Tibial nerve (tissue), 4 donors: ENCODE results near the gene GPR148. TPM values are rescaled to one million over a fixed set of nuclear protein-coding genes. Genes with fewer than 3 reads are reported as not detected.

Experiments used
- DNase-seq, 2 donors: peaks; one replicate each; pipeline ENCODE4 v3.0.0-alpha.2; 2019; ENCODE audit warnings: low spot score in 2 of 2
- H3K27ac ChIP-seq, 4 donors: fragments of 200-600 bp; sonication (generic) in 3 of 4; one replicate each; pipeline ENCODE4 v1.5.1; 2017 to 2019; ENCODE audit warnings: mild to moderate bottlenecking in 1 of 4
- H3K27me3 ChIP-seq, 2 donors: fragments of 200-600 bp; sonication (generic) in 1 of 2; one replicate each; pipeline versions ENCODE4 v1.5.1 to v1.6.0; 2017 to 2019
- H3K36me3 ChIP-seq, 3 donors: fragments of 200-600 bp; sonication (generic); one replicate each; pipeline ENCODE4 v1.5.1; 2018 to 2019
- H3K4me1 ChIP-seq, 4 donors: fragments of 200-600 bp; sonication (generic) in 3 of 4; one replicate each; pipeline ENCODE4 v1.5.1; 2017 to 2019
- H3K4me3 ChIP-seq, 4 donors: fragments of 200-600 bp; sonication (generic) in 3 of 4; one replicate each; pipeline ENCODE4 v1.5.1; 2017 to 2019; ENCODE audit warnings: mild to moderate bottlenecking in 1 of 4, moderate library complexity in 1 of 4
- H3K9me3 ChIP-seq, 4 donors: fragments of 200-600 bp; sonication (generic) in 3 of 4; one replicate each; pipeline ENCODE4 v1.5.1; 2017 to 2019
- EP300 ChIP-seq, 2 donors: sonication (generic); formaldehyde crosslinking; IDR thresholded peaks; one replicate each; pipeline ENCODE4 v1.6.1; 2017; ENCODE audit warnings: antibody characterized with exemption in 2 of 2, mild to moderate bottlenecking in 1 of 2
- POLR2A ChIP-seq, 2 donors: fragments of 450-650 bp; IDR thresholded peaks; one replicate each; pipeline ENCODE4 v1.6.1; 2017; ENCODE audit warnings: antibody characterized with exemption in 2 of 2, mild to moderate bottlenecking in 2 of 2, moderate library complexity in 2 of 2
- WGBS, 2 donors: methylation state at CpG; one replicate each; pipeline ENCODE4 v1.1.5; 2018; 5-methylcytosine and 5-hydroxymethylcytosine counted together
- total RNA-seq, 4 donors: library from RNA; depleted of rRNA; stranded (reverse); fragments of >200 nt; gene quantifications; one replicate each; pipeline ENCODE4 v1.1.0, GENCODE V29; 2016
- TF ChIP-seq, protein P1 (sequence below), 5 experiments: fragments of 200-600 bp in 3 of 5; fragments of 450-650 bp in 2 of 5; sonication (generic) in 3 of 5; IDR thresholded peaks; one replicate each; pipeline ENCODE4 v1.5.1; 2016 to 2019; ENCODE audit warnings: antibody characterized with exemption in 5 of 5, mild to moderate bottlenecking in 3 of 5, moderate library complexity in 2 of 5

Gene GPR148
- total RNA-seq, 4 donors from 2014 or later = not detected

DNA sequence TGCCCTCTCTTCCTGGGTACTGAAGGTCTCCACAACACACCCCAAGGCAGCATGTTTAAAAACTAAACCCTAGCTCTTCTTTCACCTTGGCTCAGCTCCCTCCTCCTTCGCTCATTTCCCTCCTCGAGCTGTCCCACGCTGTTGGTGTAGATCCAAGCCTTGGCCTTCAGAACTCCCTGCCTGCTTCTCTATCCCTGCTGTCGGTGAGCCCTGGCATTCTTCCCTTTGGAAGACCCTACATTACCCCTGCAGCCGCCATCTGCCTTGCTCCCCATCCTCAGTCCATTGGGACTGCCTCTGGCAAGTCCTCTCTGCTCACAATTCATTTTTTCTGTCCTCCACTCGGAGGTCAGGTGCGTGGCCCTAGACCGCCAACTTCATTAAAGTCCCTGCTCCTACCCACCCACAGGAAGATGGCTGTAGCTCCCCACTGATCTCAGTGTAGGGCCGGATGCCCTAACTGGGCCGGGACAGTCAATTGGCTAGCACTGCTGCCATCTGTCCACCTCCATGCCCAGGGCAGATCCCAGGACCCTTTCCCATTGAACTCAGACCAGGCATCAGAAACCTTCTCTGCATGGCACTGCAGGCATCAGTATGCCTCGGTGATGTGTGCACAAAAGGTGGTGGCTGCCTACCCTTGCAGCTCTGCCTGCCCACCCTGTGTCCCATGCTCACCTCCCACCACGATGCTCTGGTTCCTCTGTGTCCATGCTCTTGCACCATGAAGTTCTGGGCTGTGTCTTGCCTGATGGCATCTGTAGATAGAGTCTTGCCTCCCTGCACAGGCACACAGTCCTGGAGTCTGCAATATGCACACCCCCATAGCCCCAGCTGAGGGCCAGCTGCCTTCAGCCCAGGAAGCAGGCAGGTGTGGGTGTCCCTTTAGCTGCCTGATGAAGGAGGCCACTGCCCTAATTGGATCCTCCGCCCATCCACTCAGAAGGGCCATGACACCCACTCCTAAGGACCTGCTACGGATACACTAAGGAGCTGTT, 32.2 kb downstream of the GPR148 start:
- no peak for DNase-seq
- TF ChIP-seq POLR2A (IDR thresholded peaks at IDR 0.05) (no peak), EP300 (IDR thresholded peaks at IDR 0.05) (no peak)
- no peaks in the 10 kb centered on the region for H3K36me3 ChIP-seq
- H3K27me3 ChIP-seq = peaks cover 0 to 33% of the 10 kb centered on the region in 2 donors
- 77 to 81% methylated on average over 14 of the region's 14 CpGs for WGBS, 2 donors
- peaks cover 0 to 6% (median 0%) of the 10 kb centered on the region in 4 donors for H3K4me1 ChIP-seq
- H3K9me3 ChIP-seq = no peaks in the 10 kb centered on the region
- H3K4me3 ChIP-seq = no peak overlapping the region
- no peak overlapping the region for H3K27ac ChIP-seq

DNA sequence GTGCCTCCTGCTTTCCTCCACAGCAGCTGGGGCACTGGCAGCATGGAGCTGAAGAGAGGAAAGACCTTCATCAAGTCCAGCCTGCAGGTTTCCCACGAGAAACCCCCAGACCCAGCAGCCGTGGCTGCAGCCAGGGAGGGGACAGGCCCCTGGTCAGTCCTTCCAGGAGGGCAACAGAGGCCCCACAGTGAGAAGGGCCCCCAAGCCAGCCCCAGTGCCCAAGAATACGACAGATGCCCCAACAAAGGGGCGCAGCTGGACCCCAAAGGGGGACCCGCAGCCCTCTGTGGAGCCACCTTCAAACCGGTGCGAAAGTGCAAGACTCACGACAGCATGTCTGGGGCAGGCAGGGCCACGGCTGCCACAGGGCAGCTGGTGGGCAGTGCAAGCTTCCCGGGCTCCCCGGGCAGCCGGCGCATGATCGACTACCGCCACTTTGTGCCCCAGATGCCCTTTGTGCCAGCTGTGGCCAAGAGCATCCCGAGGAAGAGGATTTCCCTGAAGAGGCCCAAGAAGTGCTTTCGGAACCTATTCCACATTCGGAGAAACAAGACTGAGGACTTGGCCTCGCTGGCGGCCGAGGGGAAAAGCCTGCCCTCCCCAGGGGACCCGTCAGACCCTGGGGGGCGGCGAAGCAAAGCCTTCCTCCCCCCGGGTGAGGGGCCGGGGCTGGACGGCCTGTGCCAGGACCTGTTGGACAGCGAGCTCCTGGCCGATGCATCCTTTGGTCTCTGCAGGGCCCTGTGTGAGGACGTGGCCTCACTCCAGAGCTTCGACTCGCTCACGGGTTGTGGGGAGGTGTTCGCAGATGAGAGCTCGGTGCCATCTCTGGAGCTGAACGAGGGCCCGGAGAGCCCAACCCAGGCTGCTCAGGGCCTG, 33.4 kb downstream of the GPR148 start:
- no peak for DNase-seq
- Histone ChIP-seq H3K9me3 (no peaks in the 10 kb centered on the region), H3K4me1 (no peaks in the 10 kb centered on the region), H3K4me3 (no peak overlapping the region), H3K36me3 (no peaks in the 10 kb centered on the region), H3K27me3 (peaks cover 0 to 21% of the 10 kb centered on the region in 2 donors), H3K27ac (no peak overlapping the region)
- WGBS, 2 donors = 75 to 80% methylated on average over 17 to 35 of the region's 37 CpGs
- TF ChIP-seq EP300 (IDR thresholded peaks at IDR 0.05) (no peak), POLR2A (IDR thresholded peaks at IDR 0.05) (no peak)
- TF ChIP-seq, protein P1, sequence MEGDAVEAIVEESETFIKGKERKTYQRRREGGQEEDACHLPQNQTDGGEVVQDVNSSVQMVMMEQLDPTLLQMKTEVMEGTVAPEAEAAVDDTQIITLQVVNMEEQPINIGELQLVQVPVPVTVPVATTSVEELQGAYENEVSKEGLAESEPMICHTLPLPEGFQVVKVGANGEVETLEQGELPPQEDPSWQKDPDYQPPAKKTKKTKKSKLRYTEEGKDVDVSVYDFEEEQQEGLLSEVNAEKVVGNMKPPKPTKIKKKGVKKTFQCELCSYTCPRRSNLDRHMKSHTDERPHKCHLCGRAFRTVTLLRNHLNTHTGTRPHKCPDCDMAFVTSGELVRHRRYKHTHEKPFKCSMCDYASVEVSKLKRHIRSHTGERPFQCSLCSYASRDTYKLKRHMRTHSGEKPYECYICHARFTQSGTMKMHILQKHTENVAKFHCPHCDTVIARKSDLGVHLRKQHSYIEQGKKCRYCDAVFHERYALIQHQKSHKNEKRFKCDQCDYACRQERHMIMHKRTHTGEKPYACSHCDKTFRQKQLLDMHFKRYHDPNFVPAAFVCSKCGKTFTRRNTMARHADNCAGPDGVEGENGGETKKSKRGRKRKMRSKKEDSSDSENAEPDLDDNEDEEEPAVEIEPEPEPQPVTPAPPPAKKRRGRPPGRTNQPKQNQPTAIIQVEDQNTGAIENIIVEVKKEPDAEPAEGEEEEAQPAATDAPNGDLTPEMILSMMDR (IDR thresholded peaks at IDR 0.05) = no peak

DNA sequence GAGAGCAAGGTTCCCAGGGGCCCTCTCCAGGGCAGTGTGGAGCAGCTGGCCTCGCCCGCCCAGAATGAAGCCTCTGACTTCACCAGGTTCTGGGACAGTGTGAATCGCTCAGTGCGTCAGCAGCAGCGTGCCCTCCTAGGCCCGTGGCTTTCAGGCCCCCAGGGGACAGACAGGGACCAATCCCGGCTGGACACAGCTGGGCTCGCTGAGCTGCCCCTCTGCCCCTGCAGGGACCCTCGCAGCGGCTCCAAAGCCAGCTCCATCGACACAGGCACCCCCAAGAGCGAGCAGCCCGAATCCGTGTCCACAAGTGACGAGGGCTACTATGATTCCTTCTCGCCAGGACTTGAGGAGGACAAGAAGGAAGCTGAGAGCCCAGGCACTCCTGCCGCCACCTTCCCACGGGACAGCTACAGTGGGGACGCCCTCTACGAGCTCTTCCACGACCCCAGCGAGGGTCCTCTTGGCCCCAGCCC, 34.1 kb downstream of the GPR148 start:
- H3K27ac ChIP-seq = no peak overlapping the region
- H3K27me3 ChIP-seq = peaks cover 0 to 15% of the 10 kb centered on the region in 2 donors
- H3K36me3 ChIP-seq = no peaks in the 10 kb centered on the region
- H3K4me1 ChIP-seq = no peaks in the 10 kb centered on the region
- WGBS, 2 donors = 82 to 85% methylated on average over 20 to 22 of the region's 22 CpGs
- DNase-seq = no peak
- H3K9me3 ChIP-seq = no peaks in the 10 kb centered on the region
- no peak overlapping the region for H3K4me3 ChIP-seq
- TF ChIP-seq EP300 (IDR thresholded peaks at IDR 0.05) = no peak
- TF ChIP-seq, protein P1 (IDR thresholded peaks at IDR 0.05) = no peak
- TF ChIP-seq POLR2A (IDR thresholded peaks at IDR 0.05) = no peak

DNA sequence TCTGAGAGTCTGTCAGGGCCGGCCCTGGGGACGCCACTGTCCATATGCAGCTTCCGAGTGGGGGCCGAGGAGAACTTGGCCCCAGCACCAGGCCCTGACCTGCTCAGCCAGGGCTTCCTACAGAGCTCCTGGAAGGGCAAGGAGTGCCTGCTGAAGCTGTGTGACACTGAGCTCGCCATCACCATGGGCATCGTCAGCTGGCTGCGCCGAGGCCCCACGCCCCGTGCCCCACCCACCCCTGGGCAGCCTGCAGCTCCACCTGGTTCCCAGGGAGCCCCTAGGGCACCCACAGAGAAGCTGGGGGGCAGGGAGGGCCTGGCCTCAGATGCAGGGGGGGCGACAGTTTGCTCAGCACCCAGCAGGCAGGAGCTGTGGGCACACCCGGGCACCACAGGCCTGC, 34.5 kb downstream of the GPR148 start:
- Histone ChIP-seq H3K4me1 (no peaks in the 10 kb centered on the region), H3K4me3 (no peak overlapping the region), H3K27me3 (peaks cover 0 to 11% of the 10 kb centered on the region in 2 donors), H3K36me3 (no peaks in the 10 kb centered on the region), H3K9me3 (no peaks in the 10 kb centered on the region), H3K27ac (no peak overlapping the region)
- WGBS, 2 donors = 80 to 86% methylated on average over 1 to 2 of the region's 12 CpGs
- TF ChIP-seq POLR2A (IDR thresholded peaks at IDR 0.05) (no peak), EP300 (IDR thresholded peaks at IDR 0.05) (no peak)
- TF ChIP-seq, protein P1 (IDR thresholded peaks at IDR 0.05) = no peak
- no peak for DNase-seq

DNA sequence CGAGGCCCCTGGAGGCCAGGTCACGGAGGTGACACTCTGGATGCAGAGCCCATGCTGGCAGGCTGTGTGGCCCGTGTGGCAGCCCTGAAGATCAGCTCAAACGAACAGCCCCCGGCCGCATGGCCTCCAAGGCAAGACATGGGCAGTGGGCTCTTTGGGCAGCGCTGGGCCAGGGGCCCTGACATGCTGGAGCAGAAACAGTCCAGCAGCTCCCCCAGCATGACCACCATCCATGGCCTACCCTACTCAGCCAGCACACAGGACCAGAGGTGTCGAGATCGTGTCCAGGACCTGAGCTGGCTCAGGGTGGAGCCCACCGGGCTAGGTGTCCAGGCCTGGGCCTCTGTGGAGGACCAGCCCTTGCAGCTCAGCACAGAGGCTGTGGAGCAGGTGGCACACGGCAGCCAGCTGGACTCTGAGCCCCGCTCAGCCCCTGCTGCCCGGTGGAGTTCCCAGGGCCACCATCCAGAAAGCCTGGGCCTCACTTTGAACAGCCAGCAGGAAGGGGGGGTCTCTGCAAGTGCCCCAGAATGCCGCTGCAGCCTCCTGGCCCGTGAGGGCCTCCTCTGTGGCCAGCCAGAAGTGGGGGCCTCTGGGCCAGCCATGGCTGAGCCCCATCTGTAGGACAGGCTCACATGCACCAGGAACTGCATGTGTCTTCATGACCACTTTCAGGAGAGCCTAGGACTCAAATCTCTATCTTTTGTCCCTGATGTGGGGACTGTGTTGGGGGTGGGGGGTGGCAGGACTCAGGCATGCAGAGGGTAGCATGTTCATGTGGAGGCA, 35.4 kb downstream of the GPR148 start:
- H3K9me3 ChIP-seq = no peaks in the 10 kb centered on the region
- TF ChIP-seq EP300 (IDR thresholded peaks at IDR 0.05) = no peak
- TF ChIP-seq, protein P1 (IDR thresholded peaks at IDR 0.05) = no peak
- no peak for TF ChIP-seq POLR2A (IDR thresholded peaks at IDR 0.05)
- DNase-seq = no peak
- H3K4me3 ChIP-seq = no peak overlapping the region
- peaks cover 0 to 5% of the 10 kb centered on the region in 2 donors for H3K27me3 ChIP-seq
- H3K36me3 ChIP-seq = no peaks in the 10 kb centered on the region
- H3K4me1 ChIP-seq = no peaks in the 10 kb centered on the region
- WGBS, 2 donors = 65 to 90% methylated on average over 6 to 7 of the region's 15 CpGs
- H3K27ac ChIP-seq = no peak overlapping the region
